WTC11 (cell line): ENCODE data around the gene LGALS4. TPM values are rescaled to one million over a fixed set of nuclear protein-coding genes. Genes with fewer than 3 reads are reported as not detected.
"Not testable (repeated sequence)": the region's sequence is repeated elsewhere in the genome, so short reads cannot be mapped to it uniquely, and the experiment has no call there.

Experiments
- ATAC-seq: fragments of 200-7000 bp; cut with Tn5 transposase; 2 replicates; pipeline ENCODE4 v1.10.0; 2021; ENCODE audit warnings: mild to moderate bottlenecking, moderate library complexity
- CTCF ChIA-PET: fragments of 300-600 bp; sonication (Branson Sonifier 250); formaldehyde crosslinking; loops from one replicate; lab custom pipeline; 2021; ENCODE audit warnings: antibody characterized with exemption; lab: Charles Lee
- POLR2A ChIA-PET: fragments of 350-600 bp; sonication (Branson Sonifier 250); formaldehyde crosslinking; loops from one replicate; lab custom pipeline; 2021; ENCODE audit warnings: antibody characterized with exemption; lab: Charles Lee
- DNase-seq: peaks from one replicate; pipeline ENCODE4 v3.0.0; 2021; ENCODE audit warnings: low spot score
- H3K27ac Mint-ChIP-seq: 2 replicates; pipeline ENCODE4 v1.8.0; 2021; ENCODE audit warnings: mixed read lengths
- H3K27me3 Mint-ChIP-seq: 2 replicates; pipeline ENCODE4 v1.8.0; 2021; ENCODE audit warnings: low read depth, mild to moderate bottlenecking, moderate library complexity, mixed read lengths
- H3K36me3 Mint-ChIP-seq: 2 replicates; pipeline ENCODE4 v1.8.0; 2021; ENCODE audit warnings: mixed read lengths
- H3K4me1 Mint-ChIP-seq: 2 replicates; pipeline ENCODE4 v1.8.0; 2022; ENCODE audit warnings: mixed read lengths
- H3K4me3 Mint-ChIP-seq: 2 replicates; pipeline ENCODE4 v1.8.0; 2021; ENCODE audit warnings: mild to moderate bottlenecking, moderate library complexity, mixed read lengths
- H3K9me3 Mint-ChIP-seq: 2 replicates; pipeline ENCODE4 v1.8.0; 2021; ENCODE audit warnings: mixed read lengths
- AR ChIP-seq: fragments of 250-450 bp; sonication (Bioruptor Pico); IDR thresholded peaks from 2 replicates; pipeline ENCODE4 v1.9.0; 2021; ENCODE audit warnings: mild to moderate bottlenecking
- ATF3 ChIP-seq: sonication (generic); formaldehyde crosslinking; conservative IDR thresholded peaks from 2 replicates; pipeline ENCODE4 v1.8.1; 2022; ENCODE audit warnings: mild to moderate bottlenecking, missing genetic modification reagents
- CBFB ChIP-seq: sonication (generic); formaldehyde crosslinking; IDR thresholded peaks from 2 replicates; pipeline ENCODE4 v1.8.1; 2022; ENCODE audit warnings: mild to moderate bottlenecking, low read depth, missing genetic modification reagents
- CDX4 ChIP-seq: fragments of 250-450 bp; sonication (Bioruptor Pico); IDR thresholded peaks from 2 replicates; pipeline ENCODE4 v1.9.0; 2021; ENCODE audit warnings: moderate library complexity, mild to moderate bottlenecking, inconsistent platforms, borderline replicate concordance
- E2F1 ChIP-seq: sonication (generic); formaldehyde crosslinking; IDR thresholded peaks from 2 replicates; pipeline ENCODE4 v1.8.0; 2022; ENCODE audit warnings: mild to moderate bottlenecking, missing genetic modification reagents
- EMX1 ChIP-seq: fragments of 250-450 bp; sonication (Bioruptor Pico); IDR thresholded peaks from 2 replicates; pipeline ENCODE4 v1.8.0; 2021; ENCODE audit warnings: mild to moderate bottlenecking
- ERG ChIP-seq: fragments of 250-450 bp; sonication (Bioruptor Pico); IDR thresholded peaks from 2 replicates; pipeline ENCODE4 v1.8.0; 2021; ENCODE audit warnings: mild to moderate bottlenecking
- FOXK1 ChIP-seq: sonication (generic); formaldehyde crosslinking; IDR thresholded peaks from 2 replicates; pipeline ENCODE4 v1.8.0; 2022; ENCODE audit warnings: mild to moderate bottlenecking, moderate library complexity, missing genetic modification reagents
- IRF2 ChIP-seq: sonication (generic); formaldehyde crosslinking; IDR thresholded peaks from 2 replicates; pipeline ENCODE4 v1.8.0; 2022; ENCODE audit warnings: low read depth, missing genetic modification reagents, borderline replicate concordance
- NFATC4 ChIP-seq: fragments of 250-450 bp; sonication (Bioruptor Pico); IDR thresholded peaks from 2 replicates; pipeline ENCODE4 v1.9.0; 2021; ENCODE audit warnings: mild to moderate bottlenecking
- NR3C1 ChIP-seq: sonication (generic); formaldehyde crosslinking; conservative IDR thresholded peaks from 2 replicates; pipeline ENCODE4 v1.8.1; 2023; ENCODE audit warnings: low read depth, mild to moderate bottlenecking, missing genetic modification reagents
- OVOL2 ChIP-seq: fragments of 250-450 bp; sonication (Bioruptor Pico); IDR thresholded peaks from 2 replicates; pipeline ENCODE4 v1.9.0; 2021; ENCODE audit warnings: mild to moderate bottlenecking, borderline replicate concordance
- SMAD3 ChIP-seq: sonication (generic); formaldehyde crosslinking; IDR thresholded peaks from 2 replicates; pipeline ENCODE4 v1.8.0; 2022; ENCODE audit warnings: missing genetic modification reagents, mild to moderate bottlenecking, borderline replicate concordance
- SOX15 ChIP-seq: fragments of 250-450 bp; sonication (Bioruptor Pico); IDR thresholded peaks from 2 replicates; pipeline ENCODE4 v1.9.0; 2021; ENCODE audit warnings: mild to moderate bottlenecking
- SP1 ChIP-seq: sonication (generic); formaldehyde crosslinking; conservative IDR thresholded peaks from 2 replicates; pipeline ENCODE4 v1.8.1; 2022; ENCODE audit warnings: missing genetic modification reagents
- USF2 ChIP-seq: sonication (generic); formaldehyde crosslinking; IDR thresholded peaks from 2 replicates; pipeline ENCODE4 v1.8.1; 2023; ENCODE audit warnings: mild to moderate bottlenecking, missing genetic modification reagents, moderate library complexity
- ZBTB21 ChIP-seq: sonication (generic); formaldehyde crosslinking; IDR thresholded peaks from 2 replicates; pipeline ENCODE4 v1.8.1; 2023; ENCODE audit warnings: mild to moderate bottlenecking, missing genetic modification reagents, borderline replicate concordance
- ZNF138 ChIP-seq: sonication (generic); formaldehyde crosslinking; conservative IDR thresholded peaks from 2 replicates; pipeline ENCODE4 v1.8.1; 2022; ENCODE audit warnings: mild to moderate bottlenecking, moderate library complexity, missing genetic modification reagents
- ZNF532 ChIP-seq: fragments of 250-450 bp; sonication (Bioruptor Pico); IDR thresholded peaks from 2 replicates; pipeline ENCODE4 v1.9.0; 2021; ENCODE audit warnings: mild to moderate bottlenecking, borderline replicate concordance
- ZSCAN18 ChIP-seq: fragments of 250-450 bp; sonication (Bioruptor Pico); IDR thresholded peaks from 2 replicates; pipeline ENCODE4 v2.1.2; 2022; ENCODE audit warnings: mild to moderate bottlenecking, moderate library complexity
- total RNA-seq: library from RNA; stranded (reverse); gene quantifications from 3 replicates; pipeline ENCODE4 v1.2.3, GENCODE V29; 2021

LGALS4 gene
- total RNA-seq, 1 experiment from 2014 or later, result 1.5 TPM

- Mint-ChIP-seq H3K4me3 (no peak overlapping the region), H3K9me3 (peaks cover 8% of the 10 kb centered on the region; the same call in 1 of the 2 replicates), H3K4me1 (no peaks in the 10 kb centered on the region; the same call in 1 of the 2 replicates), H3K27ac (no peak overlapping the region)
- POLR2A ChIA-PET, result no interaction called here
- ATAC-seq, result no peak
- no peak for DNase-seq
- TF ChIP-seq ZSCAN18 (CRISPR knock-in tag), result no peak
- TF ChIP-seq CBFB, result no peak
- TF ChIP-seq USF2, result no peak
- TF ChIP-seq OVOL2 (CRISPR knock-in tag), result no peak
- TF ChIP-seq, all 79 proteins: peak for 0
- H3K36me3 Mint-ChIP-seq, result no peaks in the 10 kb centered on the region
- CTCF ChIA-PET, result no interaction called here
- H3K27me3 Mint-ChIP-seq, result peaks cover 9% of the 10 kb centered on the region
These were observed 13.6 kb downstream of the LGALS4 start for GRCh38 chr19:38799104-38799503.

- H3K27ac Mint-ChIP-seq, H3K4me3 Mint-ChIP-seq, H3K36me3 Mint-ChIP-seq, H3K9me3 Mint-ChIP-seq, POLR2A ChIA-PET, H3K4me1 Mint-ChIP-seq, ATAC-seq, DNase-seq, CTCF ChIA-PET: not testable (repeated sequence)
- H3K27me3 Mint-ChIP-seq, result peaks cover 18% of the 10 kb centered on the region
These were observed 15.0 kb downstream of the LGALS4 start for GRCh38 chr19:38797781-38798180.

GRCh38 chr19:38796154-38796553 lies 16.6 kb downstream of the LGALS4 start:
- no peak for DNase-seq
- H3K36me3 Mint-ChIP-seq, result no peaks in the 10 kb centered on the region
- POLR2A ChIA-PET, result no interaction called here
- H3K4me3 Mint-ChIP-seq, result no peak overlapping the region
- H3K4me1 Mint-ChIP-seq, result peaks cover 5% of the 10 kb centered on the region
- no peak for ATAC-seq
- CTCF ChIA-PET, result no interaction called here
- TF ChIP-seq NR3C1 (CRISPR knock-in tag) (no peak), ZNF138 (CRISPR knock-in tag) (no peak), SOX15 (CRISPR knock-in tag) (no peak), SP1 (no peak), ATF3 (no peak), AR (CRISPR knock-in tag) (no peak), EMX1 (CRISPR knock-in tag) (no peak), CDX4 (no peak), ERG (no peak), FOXK1 (no peak), ZBTB21 (CRISPR knock-in tag) (no peak), ZNF532 (CRISPR knock-in tag) (no peak), IRF2 (CRISPR knock-in tag) (no peak), NFATC4 (CRISPR knock-in tag) (no peak), E2F1 (CRISPR knock-in tag) (no peak), SMAD3 (CRISPR knock-in tag) (no peak)
- H3K27me3 Mint-ChIP-seq, result peaks cover 14% of the 10 kb centered on the region
- no peak overlapping the region for H3K27ac Mint-ChIP-seq
- H3K9me3 Mint-ChIP-seq, result peaks cover 8% of the 10 kb centered on the region; the same call in 1 of the 2 replicates
